Vagina (tissue), 2 donors: ENCODE measurements around the gene PPP1R15B. TPM values are rescaled to one million over a fixed set of nuclear protein-coding genes. Genes with fewer than 3 reads are reported as not detected.

Source experiments
- DNase-seq, 2 donors: peaks; one replicate each; pipeline ENCODE4 v3.0.0-alpha.2; 2017; ENCODE audit errors: extremely low spot score in 2 of 2
- H3K27ac ChIP-seq: fragments of 200-600 bp; sonication (generic); one replicate; pipeline ENCODE4 v1.5.1; 2019
- H3K27me3 ChIP-seq: fragments of 200-600 bp; sonication (generic); one replicate; pipeline ENCODE4 v1.5.1; 2019
- H3K36me3 ChIP-seq, 2 donors: fragments of 200-600 bp; sonication (generic); one replicate each; pipeline ENCODE4 v1.5.1; 2017 to 2019
- H3K4me1 ChIP-seq: fragments of 200-600 bp; sonication (generic); one replicate; pipeline ENCODE4 v1.5.1; 2019
- H3K4me3 ChIP-seq, 2 donors: fragments of 200-600 bp; sonication (generic); 1 replicate in 1 of 2; 2 replicates in 1 of 2; pipeline ENCODE4 v1.5.1; 2016 to 2019
- H3K9me3 ChIP-seq: fragments of 200-600 bp; sonication (generic); one replicate; pipeline ENCODE4 v1.5.1; 2019
- CTCF ChIP-seq, 3 experiments: fragments of 450-650 bp in 2 of 3; fragments of 200-600 bp in 1 of 3; sonication (generic) in 1 of 3; IDR thresholded peaks; one replicate each; pipeline ENCODE4 v1.5.1; 2017 to 2019; ENCODE audit warnings: antibody characterized with exemption in 3 of 3, mild to moderate bottlenecking in 2 of 3, moderate library complexity in 2 of 3
- POLR2A ChIP-seq, 2 donors: fragments of 450-650 bp; IDR thresholded peaks; one replicate each; pipeline ENCODE4 v1.6.1; 2017; ENCODE audit warnings: antibody characterized with exemption in 2 of 2, mild to moderate bottlenecking in 2 of 2, moderate library complexity in 2 of 2
- POLR2AphosphoS5 ChIP-seq, 2 donors: sonication (generic); formaldehyde crosslinking; IDR thresholded peaks; one replicate each; pipeline ENCODE4 v1.9.0; 2017; ENCODE audit warnings: antibody characterized with exemption in 2 of 2, mild to moderate bottlenecking in 2 of 2, low read depth in 1 of 2; ENCODE audit not compliant: insufficient read depth in 1 of 2
- intact Hi-C: fragments of 100-400 bp; cut with DNase I; formaldehyde crosslinking; loops from one replicate; pipeline ENCODE4 v1.15.1; 2023
- total RNA-seq: library from RNA; depleted of rRNA; stranded (reverse); fragments of >200 nt; gene quantifications from one replicate; pipeline ENCODE4 v1.2.3, GENCODE V29; 2016

The PPP1R15B gene
- total RNA-seq, 1 donor from 2014 or later: 42.0 TPM

- TF ChIP-seq CTCF (IDR thresholded peaks at IDR 0.05): no peak
- no peak for TF ChIP-seq POLR2A (IDR thresholded peaks at IDR 0.05)
- TF ChIP-seq POLR2AphosphoS5 (IDR thresholded peaks at IDR 0.05; ENCODE audit: insufficient read depth in 1 of 2, low read depth in 1 of 2): no peak
- Histone ChIP-seq H3K27ac (no peak overlapping the region), H3K36me3 (peaks cover 0 to 15% of the 10 kb centered on the region in 2 donors)
Measured at GRCh38 chr1:204447736-204448135, 36.1 kb upstream of the PPP1R15B start.

GRCh38 chr1:204447190-204447589 is 35.6 kb upstream of the PPP1R15B start:
- no peak for TF ChIP-seq POLR2AphosphoS5 (IDR thresholded peaks at IDR 0.05; ENCODE audit: insufficient read depth in 1 of 2, low read depth in 1 of 2)
- no peak for TF ChIP-seq POLR2A (IDR thresholded peaks at IDR 0.05)
- no peak for TF ChIP-seq CTCF (IDR thresholded peaks at IDR 0.05)
- peaks cover 0 to 21% of the 10 kb centered on the region in 2 donors for H3K36me3 ChIP-seq
- H3K9me3 ChIP-seq: no peaks in the 10 kb centered on the region
- H3K4me3 ChIP-seq: no peak overlapping the region
- intact Hi-C loops: no loop called here
- DNase-seq: no peak
- H3K27me3 ChIP-seq: no peaks in the 10 kb centered on the region
- H3K27ac ChIP-seq: no peak overlapping the region
- H3K4me1 ChIP-seq: peaks cover 55% of the 10 kb centered on the region

More at GRCh38 chr1:204447736-204448135, 36.1 kb upstream of the PPP1R15B start:
- Histone ChIP-seq H3K27me3 (no peaks in the 10 kb centered on the region), H3K4me3 (no peak overlapping the region), H3K4me1 (peaks cover 50% of the 10 kb centered on the region), H3K9me3 (no peaks in the 10 kb centered on the region)
- intact Hi-C loops: no loop called here
- no peak for DNase-seq

GRCh38 chr1:204446413-204447111 is 34.9 kb upstream of the PPP1R15B start:
- peaks cover 0 to 22% of the 10 kb centered on the region in 2 donors for H3K36me3 ChIP-seq
- intact Hi-C loops: no loop called here
- no peaks in the 10 kb centered on the region for H3K9me3 ChIP-seq
- DNase-seq: no peak
- H3K27ac ChIP-seq: no peak overlapping the region
- no peak overlapping the region for H3K4me3 ChIP-seq
- TF ChIP-seq POLR2AphosphoS5 (IDR thresholded peaks at IDR 0.05; ENCODE audit: insufficient read depth in 1 of 2, low read depth in 1 of 2) (no peak), POLR2A (IDR thresholded peaks at IDR 0.05) (no peak), CTCF (IDR thresholded peaks at IDR 0.05) (peak in 1 of 3 experiments; percentile 51)
- peaks cover 58% of the 10 kb centered on the region for H3K4me1 ChIP-seq
- H3K27me3 ChIP-seq: no peaks in the 10 kb centered on the region

GRCh38 chr1:204445860-204446412 is 34.3 kb upstream of the PPP1R15B start:
- no peak overlapping the region for H3K27ac ChIP-seq
- peaks cover 56% of the 10 kb centered on the region for H3K4me1 ChIP-seq
- intact Hi-C loops: loop anchor here (2.0 kb wide), 1 partner anchor 47 kb away; no protein-coding TSS in a partner anchor

More at GRCh38 chr1:204445860-204446412, 34.3 kb upstream of the PPP1R15B start:
- DNase-seq: no peak
- no peaks in the 10 kb centered on the region for H3K27me3 ChIP-seq
- no peak for TF ChIP-seq POLR2A (IDR thresholded peaks at IDR 0.05)
- TF ChIP-seq CTCF (IDR thresholded peaks at IDR 0.05): no peak
- no peak for TF ChIP-seq POLR2AphosphoS5 (IDR thresholded peaks at IDR 0.05; ENCODE audit: insufficient read depth in 1 of 2, low read depth in 1 of 2)
- H3K4me3 ChIP-seq: no peak overlapping the region
- no peaks in the 10 kb centered on the region for H3K9me3 ChIP-seq
- peaks cover 0 to 22% of the 10 kb centered on the region in 2 donors for H3K36me3 ChIP-seq
